SHP77 treated with DMSO at 0.1 percent for 48 hours (cell line): ENCODE measurements around the gene BDKRB2.

Source experiments
- DNase-seq: peaks from one replicate; lab custom pipeline; 2025; lab: John Stamatoyannopoulos, UW

The BDKRB2 gene

GRCh38 chr14:96252999-96253539 is 48.4 kb downstream of the BDKRB2 start:
- DNase-seq = peak; percentile 29

DNA sequence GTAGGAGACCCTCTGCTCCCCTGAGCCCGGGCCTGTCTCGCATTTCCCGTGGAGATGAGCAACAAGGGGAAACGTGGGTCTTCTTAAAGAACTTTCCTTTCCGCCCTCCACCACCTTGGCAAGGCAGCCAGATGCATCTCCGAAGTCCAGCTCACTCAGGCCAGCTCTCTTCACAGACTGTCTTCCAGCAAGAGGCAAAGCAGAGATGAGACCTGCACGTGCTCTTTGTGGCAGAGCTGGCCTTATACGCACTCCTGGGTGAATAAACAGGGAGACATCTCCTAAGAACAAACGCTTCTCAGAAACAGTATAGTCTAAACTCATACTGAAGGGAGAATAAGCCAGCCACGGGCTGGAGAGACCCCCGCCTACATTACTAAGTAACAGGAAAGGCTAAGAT is 50.0 kb downstream of the BDKRB2 start:
- no peak for DNase-seq

GRCh38 chr14:96255501-96256366 is 51.1 kb downstream of the BDKRB2 start, which contains the start of gene BDKRB1:
TSS of gene BDKRB1 (plus strand) at chr14:96256210. CDS start at chr14:96263683, 7,473 bp downstream.
- no peak for DNase-seq

DNA sequence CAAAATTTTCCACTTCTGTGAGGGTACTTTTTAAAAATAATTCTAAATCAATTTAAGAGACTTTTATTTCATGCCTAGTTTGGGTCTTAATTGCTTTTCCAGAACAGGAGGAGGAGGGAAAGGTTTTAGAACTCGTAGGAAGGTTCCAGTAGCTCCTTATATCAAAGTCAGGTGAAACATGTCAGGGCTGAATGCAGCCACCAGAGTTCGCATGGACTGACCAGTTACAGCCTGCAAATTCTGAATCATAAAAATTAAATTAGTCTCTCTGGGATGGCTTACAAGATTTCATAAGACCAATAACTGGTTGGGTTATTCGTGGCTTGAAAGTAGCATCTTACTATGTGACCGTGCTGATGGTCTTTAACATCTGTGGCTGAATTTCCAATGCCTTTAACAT is 51.8 kb downstream of the BDKRB2 start:
- no peak for DNase-seq

GRCh38 chr14:96257056-96257455 is 52.4 kb downstream of the BDKRB2 start:
- no peak for DNase-seq

DNA sequence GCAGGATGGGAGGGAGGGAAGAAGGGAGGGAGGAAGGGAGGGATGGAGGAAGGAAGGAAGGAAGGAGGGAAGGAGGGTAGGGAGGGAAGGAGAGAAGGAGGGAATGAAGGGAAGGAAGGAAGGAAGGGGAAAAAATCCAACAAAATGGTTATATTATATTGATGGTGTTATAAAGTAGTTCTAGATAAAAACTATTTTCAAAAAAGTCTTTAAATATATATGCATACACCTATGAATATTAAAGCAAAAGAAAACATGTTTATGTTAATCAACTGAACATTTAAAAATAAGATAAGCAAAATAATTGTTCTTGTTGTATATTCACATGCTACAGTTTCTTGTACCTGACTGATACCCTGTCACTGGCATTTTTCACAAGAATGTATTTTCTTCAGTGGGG is 53.3 kb downstream of the BDKRB2 start:
- DNase-seq = no peak

- peak; percentile 52 for DNase-seq
These were observed 55.7 kb downstream of the BDKRB2 start for GRCh38 chr14:96260341-96260821.

DNA sequence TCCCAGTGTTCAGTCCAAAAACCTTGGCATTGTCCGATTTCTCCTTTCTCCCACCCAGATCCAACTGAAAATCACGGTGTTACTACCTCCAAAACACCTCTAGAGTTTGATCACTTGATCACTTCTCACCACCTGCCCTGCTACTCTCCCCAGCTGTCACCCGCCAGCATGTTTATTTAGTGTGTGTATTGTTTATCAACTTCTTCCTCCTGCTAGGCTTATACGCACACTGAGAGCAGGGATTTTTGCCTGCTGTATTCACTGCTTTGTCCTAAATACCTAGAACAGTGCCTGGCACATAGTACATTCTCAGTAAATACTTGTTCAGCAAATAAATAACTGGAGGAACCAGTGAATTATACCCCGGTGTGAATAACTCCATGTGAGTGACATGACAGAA is 56.4 kb downstream of the BDKRB2 start:
- peak; percentile 82 for DNase-seq

GRCh38 chr14:96261772-96262655 is 57.4 kb downstream of the BDKRB2 start:
- DNase-seq = peak; percentile 72

DNA sequence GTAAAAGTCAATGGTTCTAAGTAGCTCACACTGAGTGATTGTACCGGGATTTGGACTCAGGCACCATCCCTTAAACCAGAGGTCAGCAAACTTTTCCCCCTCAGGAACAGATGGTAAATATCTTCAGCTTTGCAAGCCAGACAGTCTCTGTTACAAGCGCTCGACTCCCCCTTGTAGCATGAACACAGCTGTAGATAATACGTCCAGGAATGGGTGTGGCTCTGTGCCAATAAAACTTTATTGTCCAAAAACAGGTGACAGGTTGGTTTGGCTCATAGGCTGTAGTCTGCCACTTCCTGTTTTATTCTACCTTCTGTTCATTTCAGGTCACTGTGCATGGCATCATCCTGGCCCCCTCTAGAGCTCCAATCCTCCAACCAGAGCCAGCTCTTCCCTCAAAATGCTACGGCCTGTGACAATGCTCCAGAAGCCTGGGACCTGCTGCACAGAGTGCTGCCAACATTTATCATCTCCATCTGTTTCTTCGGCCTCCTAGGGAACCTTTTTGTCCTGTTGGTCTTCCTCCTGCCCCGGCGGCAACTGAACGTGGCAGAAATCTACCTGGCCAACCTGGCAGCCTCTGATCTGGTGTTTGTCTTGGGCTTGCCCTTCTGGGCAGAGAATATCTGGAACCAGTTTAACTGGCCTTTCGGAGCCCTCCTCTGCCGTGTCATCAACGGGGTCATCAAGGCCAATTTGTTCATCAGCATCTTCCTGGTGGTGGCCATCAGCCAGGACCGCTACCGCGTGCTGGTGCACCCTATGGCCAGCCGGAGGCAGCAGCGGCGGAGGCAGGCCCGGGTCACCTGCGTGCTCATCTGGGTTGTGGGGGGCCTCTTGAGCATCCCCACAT is 58.9 kb downstream of the BDKRB2 start:
- DNase-seq = no peak

DNA sequence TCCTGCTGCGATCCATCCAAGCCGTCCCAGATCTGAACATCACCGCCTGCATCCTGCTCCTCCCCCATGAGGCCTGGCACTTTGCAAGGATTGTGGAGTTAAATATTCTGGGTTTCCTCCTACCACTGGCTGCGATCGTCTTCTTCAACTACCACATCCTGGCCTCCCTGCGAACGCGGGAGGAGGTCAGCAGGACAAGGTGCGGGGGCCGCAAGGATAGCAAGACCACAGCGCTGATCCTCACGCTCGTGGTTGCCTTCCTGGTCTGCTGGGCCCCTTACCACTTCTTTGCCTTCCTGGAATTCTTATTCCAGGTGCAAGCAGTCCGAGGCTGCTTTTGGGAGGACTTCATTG is 59.5 kb downstream of the BDKRB2 start:
- no peak for DNase-seq

DNA sequence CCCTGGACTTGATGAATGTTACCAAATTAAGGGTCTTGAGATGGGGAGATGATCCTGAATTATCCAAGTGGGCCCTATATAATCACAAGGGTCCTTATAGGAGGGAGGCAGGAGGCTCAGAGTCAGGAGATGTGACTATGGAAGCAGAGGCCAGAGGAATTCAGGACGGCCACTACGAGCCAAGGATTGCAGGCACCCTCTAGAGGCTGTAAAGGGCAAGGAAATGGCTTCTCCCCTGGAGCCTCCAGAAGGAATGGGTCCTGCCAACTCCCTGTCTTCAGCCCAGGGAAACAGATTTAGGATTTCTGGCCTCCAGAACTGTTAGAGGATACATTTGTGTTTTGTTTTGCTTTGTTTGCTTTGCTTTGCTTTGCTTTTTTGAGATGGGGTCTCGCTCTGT is 60.2 kb downstream of the BDKRB2 start:
- peak; percentile 30 for DNase-seq

DNA sequence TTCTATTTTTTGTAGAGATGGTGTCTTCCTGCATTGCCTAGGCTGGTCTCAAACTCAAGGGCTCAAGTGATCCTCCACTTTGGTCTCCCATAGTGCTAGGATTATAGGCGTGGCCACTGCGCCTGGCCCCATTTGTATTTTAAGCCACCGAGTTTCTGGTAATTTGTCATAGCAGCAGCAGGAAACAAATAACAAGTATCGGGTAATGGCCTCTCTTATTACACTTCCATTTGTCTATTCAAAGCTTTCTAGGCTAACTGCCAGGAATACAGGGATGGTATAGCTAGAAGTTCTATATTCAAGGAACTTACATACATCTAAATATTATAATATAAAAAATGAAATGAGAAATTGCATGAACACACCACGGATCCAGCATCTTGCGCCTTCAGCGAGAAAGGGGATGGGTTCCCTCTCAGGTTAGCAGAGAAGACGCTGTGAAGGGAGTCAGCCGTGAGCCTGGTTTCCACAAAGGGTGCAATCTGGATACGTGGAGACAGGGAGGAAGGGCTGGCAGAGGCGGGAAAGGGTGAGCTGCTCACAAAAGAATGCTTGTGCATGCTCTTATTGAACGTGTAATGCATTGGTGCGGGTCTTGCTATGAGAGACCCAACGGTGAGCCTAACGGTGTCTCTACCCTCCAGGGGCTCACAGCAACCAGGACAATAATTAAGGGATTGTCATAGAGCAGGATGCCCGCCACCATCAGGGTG is 60.9 kb downstream of the BDKRB2 start:
- no peak for DNase-seq

GRCh38 chr14:96267336-96267735 is 62.7 kb downstream of the BDKRB2 start:
- DNase-seq = peak; percentile 77

DNA sequence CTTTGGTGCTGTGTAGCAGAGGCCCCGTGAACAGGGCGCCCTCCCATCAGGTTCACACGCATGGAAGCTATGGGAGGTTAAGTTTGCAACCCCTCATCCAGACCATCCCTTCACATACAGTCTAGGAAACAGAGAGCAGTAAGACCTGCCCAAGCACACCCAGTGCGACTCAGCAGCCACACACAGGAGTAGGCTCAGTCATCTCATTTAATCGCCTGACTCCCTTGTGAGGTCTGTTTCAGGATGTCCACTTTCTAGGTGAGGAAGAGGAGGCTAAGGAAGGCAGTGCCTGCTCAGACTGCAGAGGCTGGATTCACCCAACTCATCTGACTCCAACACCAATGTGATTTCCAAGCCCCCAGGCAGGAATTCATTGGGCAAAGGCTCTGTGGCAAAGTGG is 63.3 kb downstream of the BDKRB2 start:
- peak; percentile 6 for DNase-seq

GRCh38 chr14:96268431-96269358 is 64.1 kb downstream of the BDKRB2 start:
- DNase-seq = peak; percentile 13

DNA sequence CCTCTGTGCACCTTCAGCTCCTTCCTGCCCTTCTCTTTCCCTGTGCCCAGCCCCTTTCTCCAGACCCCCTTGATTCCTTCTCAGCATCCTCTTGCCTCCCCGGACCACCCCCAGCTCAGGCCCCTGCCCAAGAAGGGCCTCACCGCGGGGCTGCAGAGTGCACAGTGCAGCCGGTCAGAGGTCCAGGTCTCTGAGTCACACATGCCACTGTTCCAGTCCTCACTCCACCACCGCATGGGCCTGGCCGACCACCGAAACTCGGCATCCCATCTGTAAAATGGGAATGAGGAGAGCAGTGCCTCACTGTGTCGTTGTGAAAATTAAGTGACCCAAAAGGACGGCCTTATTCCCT is 64.7 kb downstream of the BDKRB2 start:
- no peak for DNase-seq

- no peak for DNase-seq
These were observed 66.2 kb downstream of the BDKRB2 start for GRCh38 chr14:96270565-96271420.

- no peak for DNase-seq
These were observed 66.8 kb downstream of the BDKRB2 start for GRCh38 chr14:96271421-96271762.
